Suprapubic skin (tissue), 4 donors: ENCODE data around the gene WDR86. TPM values are rescaled to one million over a fixed set of nuclear protein-coding genes. Genes with fewer than 3 reads are reported as not detected.

Experiments used
- DNase-seq, 2 donors: peaks; one replicate each; pipeline ENCODE4 v3.0.0-alpha.2; 2019; ENCODE audit warnings: low spot score in 2 of 2
- H3K27ac ChIP-seq: fragments of 200-600 bp; sonication (generic); one replicate; pipeline ENCODE4 v1.5.1; 2019
- H3K27me3 ChIP-seq: fragments of 200-600 bp; sonication (generic); one replicate; pipeline ENCODE4 v1.5.1; 2019
- H3K36me3 ChIP-seq: fragments of 200-600 bp; sonication (generic); one replicate; pipeline ENCODE4 v1.5.1; 2019
- H3K4me1 ChIP-seq: fragments of 200-600 bp; sonication (generic); one replicate; pipeline ENCODE4 v1.5.1; 2019
- H3K4me3 ChIP-seq: fragments of 200-600 bp; sonication (generic); one replicate; pipeline ENCODE4 v1.5.1; 2019; ENCODE audit warnings: mild to moderate bottlenecking
- H3K9me3 ChIP-seq: fragments of 200-600 bp; sonication (generic); one replicate; pipeline ENCODE4 v1.5.1; 2019
- EP300 ChIP-seq: sonication (generic); formaldehyde crosslinking; IDR thresholded peaks from one replicate; pipeline ENCODE4 v1.6.1; 2017; ENCODE audit warnings: antibody characterized with exemption
- POLR2A ChIP-seq, 2 donors: fragments of 450-650 bp; IDR thresholded peaks; one replicate each; pipeline ENCODE4 v1.6.1; 2017; ENCODE audit warnings: antibody characterized with exemption in 2 of 2, mild to moderate bottlenecking in 2 of 2, moderate library complexity in 2 of 2
- POLR2AphosphoS5 ChIP-seq, 3 donors: sonication (generic); formaldehyde crosslinking; IDR thresholded peaks; one replicate each; pipeline ENCODE4 v1.6.1; 2017; ENCODE audit warnings: antibody characterized with exemption in 3 of 3
- WGBS: methylation state at CpG from one replicate; pipeline ENCODE4 v1.1.5; 2018; 5-methylcytosine and 5-hydroxymethylcytosine counted together
- total RNA-seq, 4 donors: library from RNA; depleted of rRNA; stranded (reverse); fragments of >200 nt; gene quantifications; one replicate each; pipeline ENCODE4 v1.1.0, GENCODE V29; 2016
- TF ChIP-seq, protein P1 (sequence below), 2 donors: fragments of 200-600 bp in 1 of 2; fragments of 450-650 bp in 1 of 2; sonication (generic) in 1 of 2; IDR thresholded peaks; one replicate each; pipeline ENCODE4 v1.5.1; 2016 to 2019; ENCODE audit warnings: antibody characterized with exemption in 2 of 2, mild to moderate bottlenecking in 1 of 2, moderate library complexity in 1 of 2

The WDR86 gene
- total RNA-seq, 4 donors from 2014 or later, result 0.81 to 2.8 (median 1.4) TPM; not detected in 1

DNA sequence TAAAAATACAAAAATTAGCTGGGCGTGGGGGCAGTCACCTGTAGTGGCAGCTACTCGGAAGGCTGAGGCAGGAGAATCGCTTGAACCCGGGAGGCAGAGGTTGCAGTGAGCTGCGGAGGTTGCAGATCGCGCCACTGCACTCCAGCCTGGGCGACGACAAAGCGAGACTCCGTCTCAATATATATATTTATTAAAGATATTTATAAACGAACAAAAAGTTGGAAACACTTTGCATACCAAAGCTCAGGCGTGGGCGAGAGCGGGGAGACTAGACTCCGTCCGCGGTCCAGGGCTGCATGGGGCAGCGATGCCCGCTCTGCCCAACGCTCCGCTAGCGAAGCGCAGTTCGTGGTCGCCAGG lies 38.0 kb upstream of the WDR86 start:
- no peak for TF ChIP-seq EP300
- TF ChIP-seq POLR2AphosphoS5 (IDR thresholded peaks at IDR 0.05), result no peak
- no peak for TF ChIP-seq POLR2A (IDR thresholded peaks at IDR 0.05)
- TF ChIP-seq, protein P1, sequence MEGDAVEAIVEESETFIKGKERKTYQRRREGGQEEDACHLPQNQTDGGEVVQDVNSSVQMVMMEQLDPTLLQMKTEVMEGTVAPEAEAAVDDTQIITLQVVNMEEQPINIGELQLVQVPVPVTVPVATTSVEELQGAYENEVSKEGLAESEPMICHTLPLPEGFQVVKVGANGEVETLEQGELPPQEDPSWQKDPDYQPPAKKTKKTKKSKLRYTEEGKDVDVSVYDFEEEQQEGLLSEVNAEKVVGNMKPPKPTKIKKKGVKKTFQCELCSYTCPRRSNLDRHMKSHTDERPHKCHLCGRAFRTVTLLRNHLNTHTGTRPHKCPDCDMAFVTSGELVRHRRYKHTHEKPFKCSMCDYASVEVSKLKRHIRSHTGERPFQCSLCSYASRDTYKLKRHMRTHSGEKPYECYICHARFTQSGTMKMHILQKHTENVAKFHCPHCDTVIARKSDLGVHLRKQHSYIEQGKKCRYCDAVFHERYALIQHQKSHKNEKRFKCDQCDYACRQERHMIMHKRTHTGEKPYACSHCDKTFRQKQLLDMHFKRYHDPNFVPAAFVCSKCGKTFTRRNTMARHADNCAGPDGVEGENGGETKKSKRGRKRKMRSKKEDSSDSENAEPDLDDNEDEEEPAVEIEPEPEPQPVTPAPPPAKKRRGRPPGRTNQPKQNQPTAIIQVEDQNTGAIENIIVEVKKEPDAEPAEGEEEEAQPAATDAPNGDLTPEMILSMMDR (IDR thresholded peaks at IDR 0.05), result no peak
- no peaks in the 10 kb centered on the region for H3K36me3 ChIP-seq
- no peak for DNase-seq
- WGBS, result 76% methylated on average over 25 of the region's 26 CpGs
- H3K9me3 ChIP-seq, result no peaks in the 10 kb centered on the region
- peaks cover 5% of the 10 kb centered on the region for H3K4me1 ChIP-seq
- peak overlapping the region; percentile 57 for H3K4me3 ChIP-seq
- no peaks in the 10 kb centered on the region for H3K27me3 ChIP-seq
- H3K27ac ChIP-seq, result no peak overlapping the region

DNA sequence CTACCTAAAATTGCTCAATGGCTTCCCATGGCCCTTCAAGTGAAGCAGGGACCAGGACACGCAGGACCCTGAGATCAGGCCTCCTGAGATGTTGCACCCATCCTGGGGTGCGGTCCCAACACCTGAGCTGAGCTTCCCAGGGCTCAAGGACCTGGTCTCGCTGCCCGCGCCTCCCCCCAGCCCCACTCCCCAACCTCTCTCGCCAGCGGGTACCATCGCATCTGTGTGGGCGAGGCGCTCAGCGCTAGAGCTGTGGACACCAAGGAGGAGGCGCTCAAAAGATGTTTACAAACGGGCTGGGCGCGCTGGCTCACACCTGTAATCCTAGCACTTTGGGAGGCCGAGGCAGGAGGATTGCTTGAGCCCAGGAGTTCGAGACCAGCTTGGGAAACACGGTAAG lies 37.5 kb upstream of the WDR86 start:
- Histone ChIP-seq H3K9me3 (no peaks in the 10 kb centered on the region), H3K27me3 (no peaks in the 10 kb centered on the region), H3K4me3 (no peak overlapping the region), H3K36me3 (no peaks in the 10 kb centered on the region), H3K4me1 (peaks cover 5% of the 10 kb centered on the region), H3K27ac (no peak overlapping the region)
- peak in 1 of 2 donors; percentile 51 for DNase-seq
- 97% methylated on average over 18 of the region's 18 CpGs for WGBS
- TF ChIP-seq EP300 (no peak), POLR2A (IDR thresholded peaks at IDR 0.05) (no peak), POLR2AphosphoS5 (IDR thresholded peaks at IDR 0.05) (no peak)
- TF ChIP-seq, protein P1 (IDR thresholded peaks at IDR 0.05), result no peak

DNA sequence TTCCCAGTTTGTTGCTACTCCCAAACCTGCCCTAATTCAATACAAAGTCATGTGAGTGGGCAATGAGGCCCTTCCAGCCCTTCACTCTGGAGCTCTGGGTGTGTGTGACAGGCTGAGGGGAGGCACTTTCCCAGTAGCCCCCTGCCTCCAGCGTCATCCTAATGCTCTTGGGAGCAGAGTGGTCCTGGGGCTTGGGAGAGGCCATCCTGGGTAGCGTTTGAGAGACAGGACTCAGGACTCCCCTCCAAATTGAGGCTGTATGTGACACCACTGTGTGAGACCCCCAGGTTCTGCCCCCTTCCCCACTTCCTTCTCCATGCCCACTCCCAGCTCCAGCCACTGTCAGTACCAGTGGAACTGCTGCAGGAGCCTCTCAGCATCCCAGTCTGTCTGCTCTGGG lies 36.6 kb upstream of the WDR86 start:
- Histone ChIP-seq H3K27me3 (no peaks in the 10 kb centered on the region), H3K27ac (no peak overlapping the region), H3K36me3 (no peaks in the 10 kb centered on the region), H3K4me1 (peaks cover 6% of the 10 kb centered on the region), H3K4me3 (no peak overlapping the region), H3K9me3 (no peaks in the 10 kb centered on the region)
- 96% methylated on average over 2 of the region's 2 CpGs for WGBS
- no peak for TF ChIP-seq POLR2AphosphoS5 (IDR thresholded peaks at IDR 0.05)
- TF ChIP-seq, protein P1 (IDR thresholded peaks at IDR 0.05), result no peak
- no peak for TF ChIP-seq EP300
- no peak for TF ChIP-seq POLR2A (IDR thresholded peaks at IDR 0.05)
- DNase-seq, result no peak

DNA sequence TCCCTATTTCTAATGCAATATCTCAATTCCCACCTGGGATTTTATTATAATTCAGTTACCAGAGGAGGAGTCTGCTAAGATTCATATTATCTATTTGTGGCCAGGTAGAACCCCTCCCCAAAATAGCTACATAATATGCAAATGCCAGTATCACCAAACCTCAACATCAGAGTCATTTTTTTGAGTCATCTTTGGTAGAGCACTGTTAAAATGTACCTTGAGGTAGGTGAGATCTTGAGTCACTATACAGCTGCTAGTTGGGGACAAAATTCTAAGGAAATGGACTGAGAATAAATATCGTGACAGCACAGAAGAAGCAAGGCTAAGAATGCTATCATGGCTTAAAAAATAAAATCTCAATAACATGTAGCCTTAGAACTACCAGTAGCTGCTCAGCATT lies 34.8 kb upstream of the WDR86 start:
- Histone ChIP-seq H3K27ac (no peak overlapping the region), H3K4me3 (no peak overlapping the region), H3K9me3 (no peaks in the 10 kb centered on the region), H3K4me1 (peaks cover 24% of the 10 kb centered on the region), H3K27me3 (peaks cover 11% of the 10 kb centered on the region), H3K36me3 (no peaks in the 10 kb centered on the region)
- WGBS, result 89% methylated on average over 1 of the region's 1 CpG
- TF ChIP-seq POLR2A (IDR thresholded peaks at IDR 0.05), result no peak
- TF ChIP-seq, protein P1 (IDR thresholded peaks at IDR 0.05), result no peak
- no peak for TF ChIP-seq EP300
- no peak for TF ChIP-seq POLR2AphosphoS5 (IDR thresholded peaks at IDR 0.05)
- no peak for DNase-seq

DNA sequence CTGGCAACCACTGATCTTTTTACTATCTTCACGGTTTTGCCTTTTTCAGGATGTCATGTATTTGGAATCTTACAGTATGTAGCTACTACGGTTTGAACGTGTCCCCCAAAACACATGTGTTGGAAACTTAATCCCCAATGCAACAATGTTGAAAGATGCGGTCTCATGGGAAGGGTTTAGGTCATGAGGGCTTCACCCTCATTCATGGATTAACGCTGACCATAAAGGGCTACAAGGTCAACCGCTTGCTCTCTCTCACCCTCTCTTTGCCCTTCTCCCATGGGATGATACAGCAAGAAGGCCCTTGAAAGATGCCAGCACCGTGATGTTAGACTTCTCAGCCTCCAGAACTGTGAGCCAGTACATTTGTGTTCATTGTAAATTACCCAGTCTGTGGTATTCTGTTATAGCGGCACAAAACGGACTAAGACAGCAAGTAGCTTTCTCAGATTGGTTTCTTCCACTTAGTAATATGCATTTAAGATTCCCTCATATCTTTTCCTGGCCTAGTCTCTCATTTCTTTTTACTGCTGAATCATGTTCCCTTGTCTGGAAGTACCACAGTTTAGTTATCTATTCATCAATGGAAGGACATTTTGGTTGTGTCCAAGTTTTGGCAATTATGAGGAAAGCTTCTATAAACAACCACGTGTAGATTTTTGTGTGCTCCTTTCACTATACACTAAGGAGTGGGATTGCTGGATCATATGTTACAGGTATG lies 33.1 kb upstream of the WDR86 start:
- WGBS, result 86% methylated on average over 10 of the region's 10 CpGs
- TF ChIP-seq, protein P1 (IDR thresholded peaks at IDR 0.05), result no peak
- TF ChIP-seq EP300, result no peak
- TF ChIP-seq POLR2A (IDR thresholded peaks at IDR 0.05), result no peak
- no peak for TF ChIP-seq POLR2AphosphoS5 (IDR thresholded peaks at IDR 0.05)
- H3K9me3 ChIP-seq, result no peaks in the 10 kb centered on the region
- DNase-seq, result no peak
- no peak overlapping the region for H3K27ac ChIP-seq
- peaks cover 18% of the 10 kb centered on the region for H3K27me3 ChIP-seq
- H3K4me1 ChIP-seq, result peaks cover 21% of the 10 kb centered on the region
- H3K4me3 ChIP-seq, result no peak overlapping the region
- H3K36me3 ChIP-seq, result no peaks in the 10 kb centered on the region
